Transverse colon (tissue), 3 donors: Measurements from ENCODE around the gene SOX10.
"Not testable (repeated sequence)": the region's sequence is repeated elsewhere in the genome, so short reads cannot be mapped to it uniquely, and the experiment has no call there.

Experiments used
- CTCF ChIP-seq, 5 experiments: fragments of 200-600 bp in 3 of 5; fragments of 450-650 bp in 2 of 5; sonication (generic) in 3 of 5; IDR thresholded peaks; 1 replicate in 2 of 5; 2 replicates in 3 of 5; pipeline ENCODE4 v1.5.1; 2016 to 2017; ENCODE audit warnings: antibody characterized with exemption in 5 of 5, inconsistent platforms in 3 of 5, mild to moderate bottlenecking in 2 of 5, moderate library complexity in 1 of 5
- POLR2A ChIP-seq: fragments of 450-650 bp; IDR thresholded peaks from one replicate; pipeline ENCODE4 v1.6.1; 2016; ENCODE audit warnings: antibody characterized with exemption, mild to moderate bottlenecking, moderate library complexity

DNA sequence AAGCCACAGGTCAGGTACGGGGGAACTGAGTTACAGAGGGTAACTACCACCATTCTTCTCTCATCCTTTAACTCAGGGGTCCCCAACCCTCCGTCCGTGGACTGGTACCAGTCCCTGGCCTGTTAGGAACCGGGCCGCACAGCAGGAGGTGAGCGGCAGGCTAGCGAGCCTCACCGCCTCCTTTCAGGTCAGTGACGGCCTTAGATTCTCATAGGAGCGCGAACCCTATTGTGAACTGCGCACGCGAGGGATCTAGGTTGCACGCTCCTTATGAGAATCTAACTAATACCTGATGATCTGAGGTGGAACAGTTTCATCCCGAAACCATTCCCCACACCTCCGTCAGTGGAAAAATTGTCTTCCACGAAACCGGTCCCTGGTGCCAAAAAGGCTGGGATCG is 31.7 kb downstream of the SOX10 start:
- TF ChIP-seq CTCF (IDR thresholded peaks at IDR 0.05); POLR2A: not testable (repeated sequence)
